CD4-positive, CD25-positive, alpha-beta regulatory T cell (primary cell): ENCODE data around the gene FREM1. TPM values are rescaled to one million over a fixed set of nuclear protein-coding genes. Genes with fewer than 3 reads are reported as not detected.
A peak's percentile ranks its signal among the peaks of the same experiment; 100 is the strongest.

Experiments used
- ATAC-seq, 2 donors: fragments of 150-1000 bp; cut with Tn5 transposase; one replicate each; pipeline ENCODE4 v1.10.0; 2021; ENCODE audit warnings: low read depth in 2 of 2, moderate number of reproducible peaks in 2 of 2, moderate library complexity in 1 of 2
- DNase-seq, 3 donors: peaks; one replicate each; pipeline versions ENCODE4 v3.0.0 to v3.0.0-alpha.2; 2012 to 2022; ENCODE audit warnings: mixed read lengths in 1 of 3
- H3K27ac ChIP-seq: one replicate; pipeline ENCODE4 v1.7.0; 2013; ENCODE audit warnings: mild to moderate bottlenecking, low read length; ENCODE audit not compliant: insufficient read depth, poor library complexity, severe bottlenecking
- H3K27me3 ChIP-seq: one replicate; pipeline ENCODE4 v1.7.0; 2013; ENCODE audit warnings: low read length; ENCODE audit not compliant: control insufficient read depth, insufficient read depth
- H3K36me3 ChIP-seq: one replicate; pipeline ENCODE4 v1.7.0; 2013; ENCODE audit warnings: mild to moderate bottlenecking, low read length, moderate library complexity; ENCODE audit not compliant: control insufficient read depth, insufficient read depth
- H3K4me1 ChIP-seq: 2 replicates; pipeline ENCODE4 v1.7.0; 2013; ENCODE audit warnings: mild to moderate bottlenecking, low read length; ENCODE audit not compliant: insufficient read depth, control insufficient read depth, poor library complexity, severe bottlenecking
- H3K4me3 ChIP-seq: one replicate; pipeline ENCODE4 v1.7.0; 2013; ENCODE audit warnings: low read depth, mild to moderate bottlenecking, low read length, moderate library complexity
- H3K9me3 ChIP-seq, 2 experiments: 1 replicate in 1 of 2; 2 replicates in 1 of 2; pipeline ENCODE4 v1.7.0; 2013; ENCODE audit warnings: low read length in 2 of 2, mild to moderate bottlenecking in 1 of 2, moderate library complexity in 1 of 2; ENCODE audit not compliant: control insufficient read depth in 2 of 2
- H3K27ac Mint-ChIP-seq, 3 donors: one replicate each; pipeline ENCODE4 v1.8.0; 2020 to 2022; ENCODE audit warnings: mild to moderate bottlenecking in 3 of 3, mixed read lengths in 3 of 3, moderate library complexity in 2 of 3
- H3K27me3 Mint-ChIP-seq: one replicate; pipeline ENCODE4 v1.8.0; 2022; ENCODE audit warnings: mild to moderate bottlenecking, mixed read lengths
- H3K36me3 Mint-ChIP-seq: one replicate; pipeline ENCODE4 v1.8.0; 2020; ENCODE audit warnings: mixed read lengths
- H3K4me1 Mint-ChIP-seq, 4 donors: one replicate each; pipeline ENCODE4 v1.8.0; 2020 to 2022; ENCODE audit warnings: mixed read lengths in 4 of 4, mild to moderate bottlenecking in 1 of 4
- H3K4me3 Mint-ChIP-seq, 4 donors: one replicate each; pipeline ENCODE4 v1.8.0; 2020 to 2022; ENCODE audit warnings: mild to moderate bottlenecking in 4 of 4, mixed read lengths in 4 of 4, moderate library complexity in 3 of 4
- H3K9me3 Mint-ChIP-seq, 7 donors: one replicate each; pipeline ENCODE4 v1.8.0; 2020 to 2022; ENCODE audit warnings: mixed read lengths in 7 of 7, mild to moderate bottlenecking in 3 of 7, moderate library complexity in 2 of 7
- polyA plus RNA-seq, 4 donors: library from polyadenylated mRNA; unstranded; fragments of 300-500 nt; fragmentation: Illumina TruSeq; gene quantifications; one replicate each; pipeline ENCODE4 v1.2.3, GENCODE V29; 2021
- total RNA-seq: library from RNA; stranded (reverse); gene quantifications from one replicate; pipeline ENCODE4 v1.2.3, GENCODE V29; 2022

The FREM1 gene
- total and polyA plus RNA-seq, 5 donors from 2014 or later = 0.67 TPM; not detected in 4

DNA sequence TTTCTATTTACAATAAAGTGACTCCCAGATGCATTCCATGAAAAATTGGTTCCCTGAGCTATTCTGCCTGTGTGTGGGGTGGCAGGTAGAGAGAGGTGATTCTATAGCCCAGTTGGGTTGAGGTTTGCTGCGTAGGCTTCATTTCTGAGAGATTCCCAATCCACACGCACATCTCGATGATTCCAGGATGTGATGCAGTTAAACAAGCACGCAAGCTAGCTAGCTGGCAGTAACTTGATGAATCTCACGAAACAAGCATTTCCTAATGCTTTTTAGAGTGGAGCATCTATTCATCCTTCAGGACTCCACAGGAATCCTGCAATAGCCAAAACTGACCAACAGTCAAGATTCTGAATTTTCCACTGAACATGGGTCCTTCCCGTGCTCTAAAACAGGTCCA is 143.9 kb downstream of the FREM1 start:
- no peak overlapping the region for H3K4me3 ChIP-seq
- H3K27ac Mint-ChIP-seq = no peak overlapping the region
- H3K27me3 ChIP-seq = peaks cover 2% of the 10 kb centered on the region
- no peak for ATAC-seq
- H3K27ac ChIP-seq = no peak overlapping the region
- DNase-seq = no peak
- peaks cover 0 to 4% (median 0%) of the 10 kb centered on the region in 4 donors for H3K4me1 Mint-ChIP-seq
- H3K27me3 Mint-ChIP-seq = peaks cover 7% of the 10 kb centered on the region
- H3K9me3 ChIP-seq = no peaks in the 10 kb centered on the region
- peaks cover 0 to 3% (median 0%) of the 10 kb centered on the region in 7 donors for H3K9me3 Mint-ChIP-seq
- H3K4me3 Mint-ChIP-seq = no peak overlapping the region
- H3K4me1 ChIP-seq = no peaks in the 10 kb centered on the region
- no peaks in the 10 kb centered on the region for H3K36me3 Mint-ChIP-seq
- H3K36me3 ChIP-seq = no peaks in the 10 kb centered on the region

DNA sequence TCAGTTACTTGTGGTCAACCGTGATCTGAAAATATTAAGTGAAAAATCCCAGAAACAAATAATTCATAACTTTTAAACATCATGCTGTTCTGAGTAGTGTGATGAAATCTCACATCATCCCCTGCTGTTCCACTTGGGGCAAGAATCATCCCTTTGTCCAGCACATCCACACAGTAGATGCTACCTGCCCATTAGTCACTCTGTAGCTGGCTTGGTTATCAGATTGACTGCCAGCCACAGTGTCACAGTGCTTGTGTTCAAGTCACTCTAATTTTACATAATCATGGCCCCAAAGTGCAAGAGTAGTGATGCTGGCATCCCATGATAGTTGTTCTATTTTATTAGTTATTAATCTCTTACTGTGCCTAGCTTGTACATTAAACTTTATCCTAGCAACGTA is 148.6 kb downstream of the FREM1 start:
- H3K27ac ChIP-seq = no peak overlapping the region

DNA sequence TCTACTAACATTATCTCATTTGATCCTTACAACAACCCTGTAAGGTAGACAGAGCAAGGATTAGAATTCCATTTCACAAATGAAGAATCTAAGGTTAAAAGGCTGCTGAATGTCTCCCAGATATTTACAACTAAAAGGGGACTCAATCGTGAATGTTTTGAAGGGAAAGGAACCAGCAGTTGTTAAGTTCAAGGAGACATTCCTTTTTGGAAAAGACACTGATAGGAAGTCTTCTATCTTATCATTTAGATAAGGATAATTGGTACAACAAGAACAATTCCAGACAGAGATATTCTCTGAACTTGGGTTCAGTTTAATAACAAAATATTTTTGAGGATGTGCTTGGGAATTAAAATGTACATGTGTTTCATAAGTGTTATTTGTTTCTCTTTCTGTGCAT is 150.2 kb downstream of the FREM1 start:
- ATAC-seq (no peak), DNase-seq (no peak)
- no peak overlapping the region for H3K4me3 ChIP-seq
- peaks cover 5% of the 10 kb centered on the region for H3K27me3 Mint-ChIP-seq
- peaks cover 0 to 4% (median 0%) of the 10 kb centered on the region in 4 donors for H3K4me1 Mint-ChIP-seq
- no peak overlapping the region for H3K4me3 Mint-ChIP-seq
- no peaks in the 10 kb centered on the region for H3K36me3 ChIP-seq
- no peaks in the 10 kb centered on the region for H3K36me3 Mint-ChIP-seq
- H3K27me3 ChIP-seq = peaks cover 2% of the 10 kb centered on the region
- no peak overlapping the region for H3K27ac Mint-ChIP-seq
- H3K9me3 ChIP-seq = no peaks in the 10 kb centered on the region
- H3K9me3 Mint-ChIP-seq = peaks cover 0 to 3% (median 0%) of the 10 kb centered on the region in 7 donors
- H3K27ac ChIP-seq = no peak overlapping the region
- no peaks in the 10 kb centered on the region for H3K4me1 ChIP-seq

More for the DNA sequence above, 148.6 kb downstream of the FREM1 start:
- H3K27ac Mint-ChIP-seq = peak overlapping the region in 1 of 3 donors; percentile 13
- Histone ChIP-seq H3K27me3 (peaks cover 2% of the 10 kb centered on the region), H3K9me3 (no peaks in the 10 kb centered on the region), H3K4me3 (no peak overlapping the region), H3K36me3 (no peaks in the 10 kb centered on the region), H3K4me1 (no peaks in the 10 kb centered on the region)
- H3K36me3 Mint-ChIP-seq = no peaks in the 10 kb centered on the region
- H3K9me3 Mint-ChIP-seq = peaks cover 0 to 3% (median 0%) of the 10 kb centered on the region in 7 donors
- no peak for ATAC-seq
- DNase-seq = no peak
- peaks cover 0 to 4% (median 0%) of the 10 kb centered on the region in 4 donors for H3K4me1 Mint-ChIP-seq
- H3K4me3 Mint-ChIP-seq = no peak overlapping the region
- H3K27me3 Mint-ChIP-seq = peaks cover 5% of the 10 kb centered on the region

DNA sequence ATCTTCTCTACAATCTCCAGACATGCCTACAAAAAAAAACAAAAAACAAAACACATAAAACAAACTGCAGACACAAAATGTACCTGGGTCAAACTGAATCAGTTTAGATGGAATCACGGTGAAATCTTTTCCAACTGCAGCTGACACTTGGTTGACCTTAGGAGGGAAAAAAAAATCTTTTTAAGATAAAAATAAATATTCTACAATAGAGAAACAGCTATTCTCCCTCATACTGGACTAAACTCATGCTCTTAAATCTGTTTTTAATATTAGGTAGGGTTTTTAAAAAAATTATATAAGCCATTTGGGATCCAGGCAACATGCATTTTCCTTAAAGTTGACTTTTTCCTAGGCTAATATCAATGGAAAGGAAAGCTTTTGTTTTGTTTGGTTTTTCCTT is 153.9 kb downstream of the FREM1 start:
- H3K36me3 ChIP-seq = no peaks in the 10 kb centered on the region
- DNase-seq (no peak), ATAC-seq (no peak)
- H3K4me3 ChIP-seq = no peak overlapping the region
- Mint-ChIP-seq H3K9me3 (peaks cover 0 to 2% (median 0%) of the 10 kb centered on the region in 7 donors), H3K4me1 (no peaks in the 10 kb centered on the region), H3K27me3 (peaks cover 5% of the 10 kb centered on the region), H3K27ac (no peak overlapping the region), H3K36me3 (no peaks in the 10 kb centered on the region), H3K4me3 (no peak overlapping the region)
- no peaks in the 10 kb centered on the region for H3K9me3 ChIP-seq
- H3K27ac ChIP-seq = no peak overlapping the region
- no peaks in the 10 kb centered on the region for H3K4me1 ChIP-seq
- H3K27me3 ChIP-seq = peaks cover 2% of the 10 kb centered on the region

DNA sequence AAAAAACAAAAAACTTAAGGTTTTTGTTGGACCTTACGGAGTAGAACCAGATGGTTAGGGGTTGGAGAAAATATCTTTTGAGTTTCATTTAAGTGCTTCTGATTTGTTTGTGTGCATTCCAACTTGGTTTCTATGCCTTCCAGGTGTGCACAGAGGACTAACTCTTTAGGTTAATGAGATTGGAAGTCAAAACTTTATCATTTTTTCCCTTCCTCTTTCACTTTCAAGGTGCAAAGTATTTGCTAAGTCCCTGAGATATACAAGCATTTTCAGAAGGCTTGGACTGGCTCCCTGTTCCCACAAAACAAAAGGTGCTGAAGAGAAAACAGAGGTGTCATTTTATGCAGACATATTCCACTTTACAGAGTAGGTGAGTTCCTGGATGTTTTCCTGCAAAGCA is 157.4 kb downstream of the FREM1 start:
- ATAC-seq (no peak), DNase-seq (no peak)
- no peaks in the 10 kb centered on the region for H3K9me3 ChIP-seq
- Mint-ChIP-seq H3K9me3 (peaks cover 0 to 3% (median 0%) of the 10 kb centered on the region in 7 donors), H3K27me3 (peaks cover 14% of the 10 kb centered on the region), H3K4me1 (peaks cover 0 to 4% (median 1%) of the 10 kb centered on the region in 4 donors), H3K36me3 (no peaks in the 10 kb centered on the region), H3K27ac (no peak overlapping the region), H3K4me3 (no peak overlapping the region)
- H3K27ac ChIP-seq = no peak overlapping the region
- H3K36me3 ChIP-seq = no peaks in the 10 kb centered on the region
- H3K4me1 ChIP-seq = no peaks in the 10 kb centered on the region
- H3K27me3 ChIP-seq = peaks cover 2% of the 10 kb centered on the region
- H3K4me3 ChIP-seq = no peak overlapping the region

DNA sequence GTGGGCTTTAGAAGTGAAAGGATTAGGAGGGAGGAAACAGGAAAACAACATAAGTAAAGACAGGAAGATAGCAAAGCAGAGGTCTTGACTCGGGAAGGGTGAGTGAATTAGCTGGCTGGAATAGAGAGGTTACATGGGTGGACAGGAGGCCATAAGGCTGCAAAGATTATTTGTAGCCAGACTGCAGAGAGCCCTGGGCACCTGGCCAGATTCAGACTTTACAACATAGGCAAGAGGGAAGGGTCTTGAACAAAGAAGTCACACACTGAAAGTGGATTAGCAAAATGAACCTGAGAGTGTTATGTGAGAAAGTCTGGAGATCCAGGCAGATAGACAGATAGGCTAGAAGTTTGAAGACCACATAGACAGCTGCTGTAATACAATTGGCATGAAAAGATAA is 158.0 kb downstream of the FREM1 start:
- H3K4me1 ChIP-seq = no peaks in the 10 kb centered on the region
- DNase-seq = no peak
- no peaks in the 10 kb centered on the region for H3K36me3 ChIP-seq
- Mint-ChIP-seq H3K27me3 (peaks cover 14% of the 10 kb centered on the region), H3K4me3 (no peak overlapping the region), H3K4me1 (peaks cover 0 to 4% (median 1%) of the 10 kb centered on the region in 4 donors), H3K27ac (peak overlapping the region in 1 of 3 donors; percentile 30), H3K9me3 (peaks cover 0 to 3% (median 0%) of the 10 kb centered on the region in 7 donors), H3K36me3 (no peaks in the 10 kb centered on the region)
- peaks cover 2% of the 10 kb centered on the region for H3K27me3 ChIP-seq
- no peak overlapping the region for H3K4me3 ChIP-seq
- no peak overlapping the region for H3K27ac ChIP-seq
- no peaks in the 10 kb centered on the region for H3K9me3 ChIP-seq
- ATAC-seq = no peak

DNA sequence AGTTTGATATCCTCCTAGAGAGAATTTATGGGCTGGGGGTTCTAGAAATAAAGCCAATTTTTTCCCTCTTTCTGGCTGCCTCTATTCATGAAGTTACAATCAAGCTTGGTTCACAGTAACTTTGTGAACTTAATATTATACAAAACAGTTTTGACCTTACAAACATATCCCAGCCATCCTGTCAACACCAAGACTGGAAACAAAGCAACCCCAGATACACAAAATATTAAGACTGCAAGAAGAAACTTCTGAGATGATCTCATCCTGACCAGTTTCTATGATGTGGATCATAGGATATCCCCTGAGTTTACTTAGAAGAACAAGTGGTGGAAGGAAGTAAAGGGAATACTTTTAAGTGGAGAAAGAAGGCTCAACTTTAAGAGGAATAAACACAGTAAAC is 159.4 kb downstream of the FREM1 start:
- Mint-ChIP-seq H3K27me3 (peaks cover 14% of the 10 kb centered on the region), H3K36me3 (no peaks in the 10 kb centered on the region), H3K4me1 (peaks cover 0 to 4% (median 1%) of the 10 kb centered on the region in 4 donors), H3K4me3 (no peak overlapping the region), H3K9me3 (peaks cover 0 to 3% (median 0%) of the 10 kb centered on the region in 7 donors), H3K27ac (no peak overlapping the region)
- Histone ChIP-seq H3K27ac (no peak overlapping the region), H3K4me1 (no peaks in the 10 kb centered on the region), H3K9me3 (no peaks in the 10 kb centered on the region), H3K36me3 (no peaks in the 10 kb centered on the region), H3K4me3 (no peak overlapping the region), H3K27me3 (peaks cover 2% of the 10 kb centered on the region)
- ATAC-seq = no peak
- DNase-seq = no peak

DNA sequence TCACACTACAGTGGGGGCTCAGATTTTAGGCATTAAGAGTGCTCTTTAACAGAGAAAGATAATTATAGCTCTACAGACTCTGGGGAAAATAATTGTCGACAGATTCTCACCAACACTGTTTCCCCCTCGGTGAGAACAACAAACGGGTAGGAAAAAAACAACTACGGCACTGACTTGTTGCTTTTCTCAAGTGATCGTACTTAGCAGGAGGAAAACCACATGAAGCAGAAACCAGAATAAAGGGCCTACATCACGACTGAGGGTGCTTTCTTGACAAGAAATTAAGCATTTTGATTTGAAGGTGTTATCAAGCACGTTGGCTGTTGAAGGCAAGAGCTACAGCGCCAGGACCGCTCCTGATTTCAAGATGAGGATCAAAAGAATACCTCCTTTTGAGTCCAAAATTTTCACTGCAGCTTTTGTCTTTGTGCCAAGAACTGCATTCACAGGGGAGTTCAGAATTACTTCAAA is 160.5 kb downstream of the FREM1 start:
- no peak overlapping the region for H3K27ac Mint-ChIP-seq
- no peak overlapping the region for H3K27ac ChIP-seq
- H3K4me1 ChIP-seq = no peaks in the 10 kb centered on the region
- H3K36me3 Mint-ChIP-seq = no peaks in the 10 kb centered on the region
- peaks cover 14% of the 10 kb centered on the region for H3K27me3 Mint-ChIP-seq
- no peak overlapping the region for H3K4me3 Mint-ChIP-seq
- no peaks in the 10 kb centered on the region for H3K9me3 ChIP-seq
- H3K36me3 ChIP-seq = no peaks in the 10 kb centered on the region
- ATAC-seq (no peak), DNase-seq (no peak)
- H3K4me1 Mint-ChIP-seq = peaks cover 0 to 4% (median 1%) of the 10 kb centered on the region in 4 donors
- peaks cover 2% of the 10 kb centered on the region for H3K27me3 ChIP-seq
- no peak overlapping the region for H3K4me3 ChIP-seq
- H3K9me3 Mint-ChIP-seq = peaks cover 0 to 3% (median 0%) of the 10 kb centered on the region in 7 donors
